Muscle layer of duodenum (tissue), 2 donors: ENCODE results near the gene PACS1.
A peak's percentile ranks its signal among the peaks of the same experiment; 100 is the strongest.

Experiments
- H3K27ac ChIP-seq: one replicate; pipeline ENCODE4 v1.7.0; 2013; ENCODE audit warnings: mild to moderate bottlenecking, low read length
- H3K27me3 ChIP-seq: one replicate; pipeline ENCODE4 v1.7.0; 2013; ENCODE audit warnings: low read depth, mild to moderate bottlenecking, control low read depth, low read length
- H3K36me3 ChIP-seq, 2 donors: one replicate each; pipeline ENCODE4 v1.7.0; 2013; ENCODE audit warnings: low read length in 2 of 2, control low read depth in 1 of 2, mild to moderate bottlenecking in 1 of 2; ENCODE audit not compliant: insufficient read depth in 2 of 2, control insufficient read depth in 1 of 2
- H3K4me1 ChIP-seq, 2 donors: one replicate each; pipeline ENCODE4 v1.7.0; 2013; ENCODE audit warnings: low read length in 2 of 2, mild to moderate bottlenecking in 2 of 2, control low read depth in 1 of 2, moderate library complexity in 1 of 2; ENCODE audit not compliant: insufficient read depth in 2 of 2, control insufficient read depth in 1 of 2
- H3K4me3 ChIP-seq, 2 donors: one replicate each; pipeline ENCODE4 v1.7.0; 2013; ENCODE audit warnings: low read length in 2 of 2, low read depth in 1 of 2, mild to moderate bottlenecking in 1 of 2
- H3K9me3 ChIP-seq, 2 donors: one replicate each; pipeline ENCODE4 v1.7.0; 2013; ENCODE audit warnings: low read length in 2 of 2, control low read depth in 1 of 2, mild to moderate bottlenecking in 1 of 2; ENCODE audit not compliant: control insufficient read depth in 1 of 2
- donor health status: healthy.

PACS1 gene

DNA sequence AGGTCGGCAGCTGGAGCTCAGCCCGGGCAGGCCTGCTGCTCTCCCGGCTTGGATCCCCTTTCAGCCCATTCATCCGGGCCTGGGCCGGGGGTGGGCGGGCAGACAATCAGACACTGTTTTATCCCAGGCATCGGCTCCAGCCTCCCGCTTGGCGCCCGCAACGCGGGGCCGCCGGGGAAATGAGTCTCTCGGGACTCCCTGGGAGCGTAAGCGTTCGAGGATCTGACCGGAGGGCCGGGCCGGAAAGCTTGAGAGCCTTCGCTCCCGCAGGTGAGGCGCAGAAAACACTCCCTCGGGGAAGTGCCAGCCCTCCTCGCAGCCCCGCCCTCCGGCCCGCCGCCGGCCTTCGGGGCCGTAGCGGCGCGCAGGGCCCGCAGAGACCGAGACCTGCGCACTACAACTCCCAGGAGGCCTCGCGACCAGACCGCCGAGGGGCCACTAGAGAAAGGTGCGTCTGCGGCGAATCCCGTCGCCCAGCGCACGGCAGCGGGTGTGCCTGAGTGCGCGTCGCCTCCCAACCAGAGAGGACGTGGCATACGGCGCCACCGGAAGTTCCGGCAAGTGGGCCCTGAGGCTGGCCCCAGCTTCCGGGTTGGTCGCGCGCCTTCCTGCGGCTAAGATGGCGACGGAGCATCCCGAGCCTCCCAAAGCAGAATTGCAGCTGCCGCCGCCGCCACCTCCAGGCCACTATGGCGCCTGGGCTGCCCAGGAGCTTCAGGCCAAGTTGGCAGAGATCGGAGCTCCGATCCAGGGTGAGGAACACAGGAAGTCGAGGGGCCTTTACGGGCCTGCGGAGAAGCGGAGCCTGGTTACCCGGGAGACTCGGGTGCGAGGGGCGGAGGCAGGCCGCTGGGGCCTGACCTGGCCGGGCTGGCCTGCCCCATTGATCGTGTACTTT, 18.1 kb upstream of the PACS1 start, which contains the start of gene SF3B2:
Gene SF3B2 (plus strand): TSS at position 599 of the 898 bp plus-strand sequence. CDS start 21 bp downstream, at position 620.
- Histone ChIP-seq H3K36me3 (peaks cover 24% of the 10 kb centered on the region in 2 donors), H3K27me3 (peaks cover 3% of the 10 kb centered on the region), H3K27ac (peak within 1 kb of the TSS; percentile 86), H3K4me1 (peaks cover 13 to 22% of the 10 kb centered on the region in 2 donors), H3K4me3 (peak within 1 kb of the TSS; percentile 80 to 100), H3K9me3 (no peaks in the 10 kb centered on the region)

DNA sequence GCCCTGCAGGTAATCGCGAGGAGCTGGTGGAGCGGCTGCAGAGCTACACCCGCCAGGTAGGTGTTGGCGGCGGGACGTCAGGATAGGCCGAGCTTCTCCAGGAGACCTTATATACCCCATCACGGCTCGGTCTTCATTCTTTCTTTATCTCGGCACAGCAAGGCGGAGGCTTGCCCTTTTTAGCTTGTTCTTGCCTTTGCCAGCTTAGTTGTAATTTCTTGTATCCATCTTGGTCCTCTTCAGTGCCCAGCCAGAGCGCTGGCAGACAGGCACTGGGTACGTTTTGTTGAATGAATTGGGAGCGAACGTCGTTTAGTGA, 17.4 kb upstream of the PACS1 start:
- Histone ChIP-seq H3K9me3 (no peaks in the 10 kb centered on the region), H3K27me3 (peaks cover 3% of the 10 kb centered on the region), H3K27ac (peak overlapping the region; percentile 85), H3K4me3 (peak overlapping the region; percentile 80 to 100), H3K36me3 (peaks cover 30% of the 10 kb centered on the region in 2 donors), H3K4me1 (peaks cover 13 to 22% of the 10 kb centered on the region in 2 donors)

DNA sequence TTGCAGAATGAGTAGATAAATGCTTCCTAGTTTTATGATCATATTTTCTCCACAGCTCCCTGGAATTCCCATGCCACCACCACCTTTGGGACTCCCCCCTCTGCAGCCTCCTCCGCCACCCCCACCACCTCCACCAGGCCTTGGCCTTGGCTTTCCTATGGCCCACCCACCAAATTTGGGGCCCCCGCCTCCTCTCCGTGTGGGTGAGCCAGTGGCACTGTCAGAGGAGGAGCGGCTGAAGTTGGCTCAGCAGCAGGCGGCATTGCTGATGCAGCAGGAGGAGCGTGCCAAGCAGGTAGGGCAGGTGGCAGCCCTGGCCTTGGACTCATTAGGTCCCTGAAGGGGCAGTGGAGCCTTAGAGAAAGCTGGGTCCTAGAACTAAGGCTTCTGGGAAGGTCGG, 15.1 kb upstream of the PACS1 start:
- H3K27ac ChIP-seq, result no peak overlapping the region
- H3K36me3 ChIP-seq, result peaks cover 52 to 53% of the 10 kb centered on the region in 2 donors

DNA sequence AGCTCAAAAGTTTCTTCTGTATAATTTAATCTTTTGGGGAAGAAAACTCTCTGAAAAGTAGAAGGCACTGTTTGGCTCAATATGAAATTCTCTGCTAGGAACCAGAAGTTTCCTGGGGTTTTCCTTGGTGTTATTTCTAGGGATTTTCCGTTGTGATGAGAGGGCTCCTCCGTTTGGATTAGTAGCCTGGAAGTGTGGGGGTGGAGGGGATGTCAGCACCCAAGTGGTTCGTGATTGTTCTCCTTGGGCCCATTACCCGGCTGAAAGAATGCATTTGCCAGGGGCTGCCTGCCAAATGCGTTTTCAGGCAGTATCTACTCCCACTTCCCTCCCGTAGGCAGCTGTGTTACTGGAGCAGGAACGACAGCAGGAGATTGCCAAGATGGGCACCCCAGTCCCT, 13.6 kb upstream of the PACS1 start:
- Histone ChIP-seq H3K27ac (no peak overlapping the region), H3K4me3 (no peak overlapping the region), H3K4me1 (peaks cover 7 to 14% of the 10 kb centered on the region in 2 donors), H3K9me3 (no peaks in the 10 kb centered on the region), H3K27me3 (no peaks in the 10 kb centered on the region), H3K36me3 (peaks cover 67% of the 10 kb centered on the region in 2 donors)

More for the DNA sequence above, 15.1 kb upstream of the PACS1 start:
- Histone ChIP-seq H3K27me3 (no peaks in the 10 kb centered on the region), H3K4me1 (peaks cover 13 to 14% of the 10 kb centered on the region in 2 donors), H3K4me3 (no peak overlapping the region), H3K9me3 (no peaks in the 10 kb centered on the region)

DNA sequence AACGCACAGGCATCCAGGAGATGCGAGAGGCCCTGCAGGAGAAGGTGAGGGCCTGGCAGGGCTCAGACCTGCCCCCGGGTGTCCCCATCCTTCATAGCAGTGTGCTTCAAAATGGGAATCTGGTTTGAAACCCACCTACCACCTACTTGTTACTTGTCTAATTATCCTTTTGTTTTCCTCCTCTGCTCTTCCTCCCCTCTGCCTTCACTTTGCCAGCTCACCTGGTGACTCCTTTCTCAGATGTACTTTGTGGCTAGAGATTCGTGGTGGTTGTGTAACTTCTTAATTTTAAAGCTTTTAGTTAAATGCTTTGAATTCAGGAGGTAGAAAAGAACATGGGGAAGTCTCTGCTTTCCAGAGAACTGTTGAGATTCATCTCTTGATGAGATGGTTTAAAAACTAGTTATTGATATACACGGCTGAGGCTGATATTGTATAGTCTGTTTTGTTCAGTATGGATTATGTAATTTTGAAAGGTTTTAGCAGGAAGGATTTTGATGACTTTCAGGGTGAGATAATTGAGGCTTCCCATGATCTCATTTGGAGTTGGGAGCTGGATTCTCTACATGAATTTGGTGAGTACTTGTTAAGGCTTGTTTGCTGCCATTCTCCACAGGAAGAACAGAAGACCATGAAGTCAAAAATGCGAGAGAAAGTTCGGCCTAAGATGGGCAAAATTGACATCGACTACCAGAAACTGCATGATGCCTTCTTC, 9.9 kb upstream of the PACS1 start:
- H3K4me1 ChIP-seq, result no peaks in the 10 kb centered on the region

DNA sequence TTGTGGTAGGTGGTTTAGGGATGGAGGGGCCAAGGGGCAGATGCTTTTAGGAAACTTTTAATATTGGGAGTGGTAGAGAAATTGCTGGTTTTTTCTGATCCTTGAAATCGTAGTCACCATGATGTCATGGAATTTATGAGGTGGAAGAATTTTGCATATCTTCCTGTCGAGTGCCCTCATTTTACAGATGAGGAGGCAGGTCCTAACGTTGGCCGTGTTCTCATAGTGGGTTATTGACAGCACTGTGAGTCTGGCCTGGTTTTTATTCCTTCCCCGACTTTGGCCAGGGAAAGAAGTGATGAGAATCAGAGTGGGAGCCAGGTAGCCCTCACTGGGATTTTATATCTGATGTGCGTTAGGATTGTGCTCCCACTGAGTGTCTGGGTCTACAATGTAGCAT, 8.8 kb upstream of the PACS1 start:
- Histone ChIP-seq H3K36me3 (peaks cover 82 to 86% of the 10 kb centered on the region in 2 donors), H3K4me3 (no peak overlapping the region), H3K27me3 (no peaks in the 10 kb centered on the region), H3K27ac (no peak overlapping the region), H3K9me3 (no peaks in the 10 kb centered on the region), H3K4me1 (no peaks in the 10 kb centered on the region)

More for the DNA sequence above, 9.9 kb upstream of the PACS1 start:
- H3K9me3 ChIP-seq, result no peaks in the 10 kb centered on the region
- peaks cover 88% of the 10 kb centered on the region in 2 donors for H3K36me3 ChIP-seq
- H3K4me3 ChIP-seq, result no peak overlapping the region
- no peaks in the 10 kb centered on the region for H3K27me3 ChIP-seq
- H3K27ac ChIP-seq, result no peak overlapping the region

DNA sequence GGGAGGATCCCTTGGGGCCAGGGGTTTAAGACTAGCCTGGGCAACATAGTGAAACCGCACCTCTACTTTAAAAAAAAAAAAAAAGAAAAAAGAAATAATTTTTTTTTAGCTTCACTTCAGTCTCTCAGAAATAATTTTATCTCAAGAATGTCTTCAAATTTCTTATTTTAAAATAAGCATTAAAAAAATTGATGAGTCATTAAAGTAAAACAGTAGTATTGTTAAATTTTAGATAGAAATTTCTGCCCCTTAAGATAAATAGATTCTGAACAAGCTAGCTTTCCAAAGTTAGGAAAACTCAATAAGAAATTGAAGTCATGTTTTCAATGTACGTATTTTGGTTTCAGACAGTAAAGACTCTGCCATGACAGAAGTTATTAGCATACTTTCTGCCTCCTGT, 7.7 kb upstream of the PACS1 start:
- Histone ChIP-seq H3K36me3 (peaks cover 81 to 87% of the 10 kb centered on the region in 2 donors), H3K27ac (no peak overlapping the region)

DNA sequence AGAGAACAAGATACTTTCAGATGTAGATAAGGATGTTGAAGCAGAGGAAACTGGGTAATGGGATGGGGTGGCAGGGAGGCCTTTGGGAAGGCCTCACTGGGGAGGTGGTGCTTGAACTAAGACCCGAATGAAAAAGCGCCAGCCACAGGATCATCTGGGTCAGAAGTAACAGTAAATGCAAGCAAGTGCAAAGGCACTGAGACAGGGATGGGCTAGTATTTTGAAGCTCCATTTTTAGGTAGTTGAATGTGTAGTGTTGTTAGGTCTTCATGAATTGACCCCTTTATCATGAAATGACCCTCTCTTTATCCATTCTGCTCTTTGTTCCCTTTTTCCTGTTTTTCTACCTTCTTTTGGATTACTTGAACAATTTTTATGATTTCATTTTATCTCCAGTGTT, 6.2 kb upstream of the PACS1 start:
- H3K36me3 ChIP-seq, result peaks cover 75 to 86% of the 10 kb centered on the region in 2 donors

More for the DNA sequence above, 7.7 kb upstream of the PACS1 start:
- Histone ChIP-seq H3K9me3 (no peaks in the 10 kb centered on the region), H3K4me1 (no peaks in the 10 kb centered on the region), H3K4me3 (no peak overlapping the region), H3K27me3 (no peaks in the 10 kb centered on the region)

DNA sequence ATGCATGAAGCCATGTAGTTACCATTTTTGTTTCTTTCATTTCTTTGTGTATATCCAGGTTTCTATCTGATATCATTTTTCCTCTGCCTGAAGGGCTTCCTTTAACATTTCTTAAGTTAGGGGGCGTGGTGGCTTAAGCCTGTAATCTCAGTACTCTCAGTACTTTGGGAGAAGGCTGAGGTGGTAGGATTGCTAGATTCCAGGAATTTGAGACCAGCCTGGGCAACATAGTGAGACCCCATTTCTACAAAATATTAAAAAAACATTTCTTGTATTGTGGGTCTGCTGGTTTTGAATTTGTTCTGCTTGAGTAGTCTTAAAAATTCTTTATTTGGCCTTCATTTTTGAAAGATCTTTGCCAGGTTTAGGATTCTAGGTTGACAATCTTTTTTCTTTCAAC, 5.5 kb upstream of the PACS1 start:
- no peaks in the 10 kb centered on the region for H3K27me3 ChIP-seq
- no peak overlapping the region for H3K27ac ChIP-seq
- H3K9me3 ChIP-seq, result no peaks in the 10 kb centered on the region
- no peak overlapping the region for H3K4me3 ChIP-seq
- peaks cover 0 to 18% of the 10 kb centered on the region in 2 donors for H3K4me1 ChIP-seq
- H3K36me3 ChIP-seq, result peaks cover 68 to 83% of the 10 kb centered on the region in 2 donors

More for the DNA sequence above, 6.2 kb upstream of the PACS1 start:
- Histone ChIP-seq H3K4me3 (no peak overlapping the region), H3K27me3 (no peaks in the 10 kb centered on the region), H3K9me3 (no peaks in the 10 kb centered on the region), H3K27ac (no peak overlapping the region), H3K4me1 (peaks cover 0 to 14% of the 10 kb centered on the region in 2 donors)

DNA sequence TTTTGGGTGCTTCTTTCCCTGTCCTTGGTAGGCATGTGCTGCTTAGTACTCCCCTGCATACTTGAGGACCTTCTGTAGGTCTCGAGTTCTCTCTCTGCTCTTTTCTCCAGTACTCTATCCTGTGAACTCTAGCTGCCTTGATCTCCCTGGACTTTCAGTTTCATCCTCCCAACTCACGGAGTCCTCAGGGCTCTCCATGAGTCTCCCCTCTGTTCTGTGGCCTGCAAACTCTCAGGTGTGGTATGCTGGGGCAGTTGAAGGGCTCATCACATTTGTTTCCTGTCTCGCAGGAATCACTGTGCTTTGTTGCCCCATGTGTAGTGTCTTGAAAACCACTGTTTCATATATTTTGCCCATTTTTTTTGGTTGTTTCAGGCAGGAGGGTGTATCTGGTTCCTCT, 3.3 kb upstream of the PACS1 start:
- no peak overlapping the region for H3K27ac ChIP-seq
- peaks cover 47 to 61% of the 10 kb centered on the region in 2 donors for H3K36me3 ChIP-seq
- no peak overlapping the region for H3K4me3 ChIP-seq

DNA sequence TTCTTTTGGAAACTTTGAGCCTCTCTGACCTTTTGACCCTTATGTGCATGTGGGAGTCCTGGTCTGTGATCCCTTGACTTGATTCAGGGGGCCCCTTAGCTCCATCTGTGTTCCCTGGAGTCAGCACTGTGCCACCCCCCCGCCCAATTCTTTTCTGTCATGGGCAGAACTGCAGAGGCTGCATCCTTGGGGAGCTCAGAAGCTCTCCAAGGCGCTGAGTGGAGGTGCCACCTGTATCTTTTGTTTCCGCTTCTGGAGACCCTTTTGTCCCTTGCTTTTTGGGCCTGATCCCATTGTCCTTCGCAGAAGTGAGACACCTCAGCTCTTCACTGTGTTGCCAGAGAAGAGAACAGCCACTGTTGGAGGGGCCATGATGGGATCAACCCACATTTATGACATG, 2.4 kb upstream of the PACS1 start:
- Histone ChIP-seq H3K4me3 (no peak overlapping the region), H3K9me3 (no peaks in the 10 kb centered on the region), H3K36me3 (peaks cover 41 to 57% of the 10 kb centered on the region in 2 donors), H3K27ac (no peak overlapping the region), H3K4me1 (peaks cover 12 to 21% of the 10 kb centered on the region in 2 donors), H3K27me3 (no peaks in the 10 kb centered on the region)

More for the DNA sequence above, 3.3 kb upstream of the PACS1 start:
- Histone ChIP-seq H3K9me3 (no peaks in the 10 kb centered on the region), H3K27me3 (no peaks in the 10 kb centered on the region), H3K4me1 (peaks cover 7 to 20% of the 10 kb centered on the region in 2 donors)
